Smooth muscle cell (in vitro differentiated cells): Measurements from ENCODE around the gene ERCC5. TPM values are rescaled to one million over a fixed set of nuclear protein-coding genes. Genes with fewer than 3 reads are reported as not detected.

Source experiments
- DNase-seq: peaks from one replicate; lab custom pipeline; 2025; ENCODE audit not compliant: unreplicated experiment; lab: John Stamatoyannopoulos, UW
- H2AFZ ChIP-seq: fragments of 200-600 bp; sonication (generic); 2 replicates; pipeline ENCODE4 v1.6.0; 2016; ENCODE audit warnings: antibody characterized with exemption, low read depth, mild to moderate bottlenecking
- H3F3A ChIP-seq: fragments of 200-600 bp; sonication (generic); 2 replicates; pipeline ENCODE4 v1.6.0; 2017; ENCODE audit warnings: antibody characterized with exemption, low read depth
- H3K27ac ChIP-seq: fragments of 200-600 bp; sonication (generic); 2 replicates; pipeline ENCODE4 v1.5.1; 2016; ENCODE audit warnings: low read depth, mild to moderate bottlenecking
- H3K27me3 ChIP-seq: fragments of 200-600 bp; sonication (generic); 2 replicates; pipeline ENCODE4 v1.6.1; 2016; ENCODE audit warnings: low read depth, mild to moderate bottlenecking
- H3K36me3 ChIP-seq: fragments of 200-600 bp; sonication (generic); 2 replicates; pipeline ENCODE4 v1.5.1; 2016; ENCODE audit warnings: low read depth
- H3K4me1 ChIP-seq: fragments of 200-600 bp; sonication (generic); 2 replicates; pipeline ENCODE4 v1.5.1; 2016; ENCODE audit warnings: low read depth
- H3K4me2 ChIP-seq: fragments of 200-600 bp; sonication (generic); 2 replicates; pipeline ENCODE4 v1.6.0; 2016; ENCODE audit warnings: mild to moderate bottlenecking
- H3K4me3 ChIP-seq: fragments of 200-600 bp; sonication (generic); 2 replicates; pipeline ENCODE4 v1.5.1; 2016; ENCODE audit warnings: mild to moderate bottlenecking
- H3K79me2 ChIP-seq: fragments of 200-600 bp; sonication (generic); 2 replicates; pipeline ENCODE4 v1.6.0; 2016; ENCODE audit warnings: low read depth, mild to moderate bottlenecking
- H3K9ac ChIP-seq: fragments of 200-600 bp; sonication (generic); 2 replicates; pipeline ENCODE4 v1.6.0; 2016; ENCODE audit warnings: low read depth
- H3K9me3 ChIP-seq: fragments of 200-600 bp; sonication (generic); replicated peaks from 2 replicates; pipeline ENCODE4 v1.5.1; 2016; ENCODE audit warnings: low read depth
- H4K20me1 ChIP-seq: fragments of 200-600 bp; sonication (generic); 2 replicates; pipeline ENCODE4 v1.6.0; 2016; ENCODE audit warnings: low read depth
- WGBS: methylation state at CpG from one replicate; pipeline ENCODE4 v1.1.7; 2016; ENCODE audit warnings: low lambda C conversion rate; 5-methylcytosine and 5-hydroxymethylcytosine counted together
- polyA plus RNA-seq: library from polyadenylated mRNA; unstranded; fragments of >200 nt; fragmentation: Nextera tagmentation; extraction: Ambion mirVana; gene quantifications from 2 replicates; pipeline ENCODE4 v1.2.1, GENCODE V29; 2016
- total RNA-seq: library from RNA; depleted of rRNA; stranded (reverse); fragments of >200 nt; gene quantifications from 2 replicates; pipeline ENCODE4 v1.2.3, GENCODE V29; 2014
- TF ChIP-seq, protein P1 (sequence below): fragments of 200-600 bp; sonication (generic); IDR thresholded peaks from 2 replicates; pipeline ENCODE4 v1.5.1; 2017; ENCODE audit warnings: borderline replicate concordance, mild to moderate bottlenecking, antibody characterized with exemption; ENCODE audit not compliant: insufficient read depth, poor library complexity, severe bottlenecking

ERCC5 gene
- total and polyA plus RNA-seq, 2 experiments from 2014 or later: 30.1 to 65.2 TPM

DNA sequence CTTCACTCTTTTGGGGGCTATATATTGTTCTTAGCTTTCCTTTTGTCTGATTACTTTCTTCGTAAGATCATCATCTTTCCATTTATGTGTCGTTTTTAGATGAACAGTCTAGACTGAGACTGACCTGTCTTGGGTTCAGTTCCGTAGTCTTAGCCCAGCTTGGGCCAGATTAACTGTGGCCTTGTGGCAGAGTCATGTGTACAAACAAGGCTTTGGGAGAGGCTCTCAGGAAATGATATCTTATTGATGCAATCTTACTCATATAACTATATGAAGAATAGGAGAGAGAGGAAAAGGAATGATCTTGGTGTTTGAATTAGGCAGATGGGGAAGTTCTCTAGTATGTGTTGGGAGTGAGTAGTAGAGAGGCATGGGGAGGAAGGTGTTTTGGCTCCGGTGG, 6.8 kb upstream of the ERCC5 start:
- Histone ChIP-seq H3K4me3 (no peak overlapping the region), H3K9ac (no peak overlapping the region)
- 35% methylated on average over 4 of the region's 4 CpGs for WGBS

DNA sequence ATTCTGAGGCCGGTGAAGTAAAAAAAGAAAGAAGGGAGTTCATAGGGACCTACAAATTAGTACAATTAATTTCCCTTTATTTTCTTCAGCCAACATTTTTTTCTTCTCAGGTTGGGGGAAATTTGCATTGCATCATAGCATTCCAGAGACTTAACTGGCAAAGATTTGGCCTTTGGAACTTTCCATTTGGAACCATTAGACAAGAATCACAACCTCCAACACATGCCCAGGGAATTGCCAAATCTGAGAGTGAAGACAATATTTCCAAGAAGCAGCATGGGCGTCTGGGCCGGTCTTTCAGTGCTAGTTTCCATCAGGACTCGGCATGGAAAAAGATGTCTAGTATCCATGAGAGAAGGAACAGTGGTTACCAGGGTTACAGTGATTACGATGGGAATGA, 6.4 kb upstream of the ERCC5 start:
- Histone ChIP-seq H3K79me2 (no peaks in the 10 kb centered on the region), H3K9ac (no peak overlapping the region), H2AFZ (no peak overlapping the region), H3K9me3 (no peaks in the 10 kb centered on the region), H4K20me1 (no peaks in the 10 kb centered on the region), H3K36me3 (peaks cover 6% of the 10 kb centered on the region), H3K4me3 (no peak overlapping the region), H3K4me2 (no peak overlapping the region), H3K27ac (no peak overlapping the region), H3K4me1 (peaks cover under 1% of the 10 kb centered on the region), H3F3A (no peaks in the 10 kb centered on the region), H3K27me3 (no peaks in the 10 kb centered on the region)
- 92% methylated on average over 5 of the region's 5 CpGs for WGBS
- DNase-seq: no peak
- TF ChIP-seq, protein P1, sequence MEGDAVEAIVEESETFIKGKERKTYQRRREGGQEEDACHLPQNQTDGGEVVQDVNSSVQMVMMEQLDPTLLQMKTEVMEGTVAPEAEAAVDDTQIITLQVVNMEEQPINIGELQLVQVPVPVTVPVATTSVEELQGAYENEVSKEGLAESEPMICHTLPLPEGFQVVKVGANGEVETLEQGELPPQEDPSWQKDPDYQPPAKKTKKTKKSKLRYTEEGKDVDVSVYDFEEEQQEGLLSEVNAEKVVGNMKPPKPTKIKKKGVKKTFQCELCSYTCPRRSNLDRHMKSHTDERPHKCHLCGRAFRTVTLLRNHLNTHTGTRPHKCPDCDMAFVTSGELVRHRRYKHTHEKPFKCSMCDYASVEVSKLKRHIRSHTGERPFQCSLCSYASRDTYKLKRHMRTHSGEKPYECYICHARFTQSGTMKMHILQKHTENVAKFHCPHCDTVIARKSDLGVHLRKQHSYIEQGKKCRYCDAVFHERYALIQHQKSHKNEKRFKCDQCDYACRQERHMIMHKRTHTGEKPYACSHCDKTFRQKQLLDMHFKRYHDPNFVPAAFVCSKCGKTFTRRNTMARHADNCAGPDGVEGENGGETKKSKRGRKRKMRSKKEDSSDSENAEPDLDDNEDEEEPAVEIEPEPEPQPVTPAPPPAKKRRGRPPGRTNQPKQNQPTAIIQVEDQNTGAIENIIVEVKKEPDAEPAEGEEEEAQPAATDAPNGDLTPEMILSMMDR: no peak

More for the DNA sequence above, 6.8 kb upstream of the ERCC5 start:
- Histone ChIP-seq H3F3A (no peaks in the 10 kb centered on the region), H3K4me2 (no peak overlapping the region), H2AFZ (no peak overlapping the region), H3K9me3 (no peaks in the 10 kb centered on the region), H3K4me1 (no peaks in the 10 kb centered on the region), H3K36me3 (peaks cover 6% of the 10 kb centered on the region), H3K27ac (no peak overlapping the region), H3K27me3 (no peaks in the 10 kb centered on the region), H3K79me2 (no peaks in the 10 kb centered on the region), H4K20me1 (no peaks in the 10 kb centered on the region)
- no peak for DNase-seq
- TF ChIP-seq, protein P1: no peak

DNA sequence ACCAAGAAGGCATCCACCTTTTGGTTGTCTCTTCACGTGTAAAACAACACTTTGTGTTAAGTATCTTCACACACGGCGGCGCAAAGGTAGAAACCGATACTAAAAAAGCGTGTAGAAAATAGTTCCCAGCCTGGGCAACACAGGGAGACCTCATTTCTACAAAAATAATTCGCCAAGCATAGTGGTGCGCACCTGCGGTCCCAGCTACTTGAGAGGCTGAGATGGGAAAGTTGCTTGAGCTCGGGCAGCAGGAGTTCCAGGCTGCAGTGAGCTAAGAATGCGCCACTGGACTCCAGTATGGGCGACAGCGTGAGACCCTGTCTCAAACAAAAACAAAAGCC, 573 bp upstream of the ERCC5 start:
- TF ChIP-seq, protein P1: no peak
- Histone ChIP-seq H3K9me3 (no peaks in the 10 kb centered on the region), H3K36me3 (peaks cover 6% of the 10 kb centered on the region), H3K4me1 (peaks cover 13% of the 10 kb centered on the region), H3K4me3 (peak overlapping the region; percentile 75), H3K4me2 (peak overlapping the region; percentile 97), H3K27me3 (no peaks in the 10 kb centered on the region), H3K27ac (peak overlapping the region; percentile 94), H3K9ac (peak overlapping the region; percentile 91), H4K20me1 (peaks cover 27% of the 10 kb centered on the region), H3K79me2 (peaks cover 35% of the 10 kb centered on the region), H3F3A (no peaks in the 10 kb centered on the region), H2AFZ (peak overlapping the region; percentile 87)
- 9% methylated on average over 13 of the region's 13 CpGs for WGBS
- DNase-seq: no peak

DNA sequence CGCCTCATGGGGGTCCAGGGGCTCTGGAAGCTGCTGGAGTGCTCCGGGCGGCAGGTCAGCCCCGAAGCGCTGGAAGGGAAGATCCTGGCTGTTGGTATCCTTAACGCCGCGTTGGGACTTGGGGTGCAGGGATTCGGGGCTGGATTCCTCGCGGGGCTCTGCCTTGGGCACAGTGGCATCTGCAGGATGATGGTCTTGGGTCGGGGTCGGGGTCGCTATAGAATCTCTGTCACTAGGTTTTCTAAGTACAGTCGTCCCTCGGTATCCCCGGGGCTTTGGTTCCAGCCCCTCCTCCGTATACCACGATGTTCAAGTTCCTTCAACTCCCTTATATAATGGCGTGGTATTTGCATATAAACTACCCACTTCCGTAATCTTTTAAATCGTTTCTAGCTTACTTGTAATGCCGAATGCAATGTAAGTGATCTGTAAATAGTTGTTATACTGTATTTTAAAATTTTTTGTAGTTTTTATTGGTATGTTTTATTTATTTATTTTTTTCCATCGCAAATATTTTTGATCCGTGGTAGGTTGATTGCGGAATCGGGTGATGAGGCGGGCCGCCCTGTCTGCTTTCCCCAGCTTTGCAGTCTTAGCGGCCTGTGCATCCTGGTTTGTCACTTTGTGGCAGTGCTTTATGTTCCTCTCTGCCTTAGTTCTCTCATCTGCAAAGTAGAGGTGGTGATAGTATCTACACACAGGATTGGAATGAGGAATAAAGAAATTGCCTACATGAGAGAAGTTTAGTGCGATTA, 606 bp downstream of the ERCC5 start:
- TF ChIP-seq, protein P1: no peak
- H2AFZ ChIP-seq: peak overlapping the region; percentile 87
- peak overlapping the region; percentile 94 for H3K27ac ChIP-seq
- H3K79me2 ChIP-seq: peaks cover 40% of the 10 kb centered on the region
- no peaks in the 10 kb centered on the region for H3K36me3 ChIP-seq
- WGBS: 2% methylated on average over 31 of the region's 31 CpGs
- no peaks in the 10 kb centered on the region for H3K27me3 ChIP-seq
- peak overlapping the region; percentile 97 for H3K4me2 ChIP-seq
- peak overlapping the region; percentile 91 for H3K9ac ChIP-seq
- peaks cover 37% of the 10 kb centered on the region for H4K20me1 ChIP-seq
- H3K4me1 ChIP-seq: peaks cover 13% of the 10 kb centered on the region
- no peaks in the 10 kb centered on the region for H3K9me3 ChIP-seq
- no peak for DNase-seq
- no peaks in the 10 kb centered on the region for H3F3A ChIP-seq
- H3K4me3 ChIP-seq: peak overlapping the region; percentile 75
